Measurements from ENCODE around the gene ST6GAL1.

- TF ChIP-seq CTCF (IDR thresholded peaks at IDR 0.05) (no peak), EP300 (IDR thresholded peaks at IDR 0.05) (no peak), POLR2A (IDR thresholded peaks at IDR 0.05) (no peak), POLR2AphosphoS5 (IDR thresholded peaks at IDR 0.05) (no peak)
Measured at GRCh38 chr3:187020376-187020775, 90.0 kb downstream of the ST6GAL1 start.
